ENCODE measurements around the gene XAGE2.
"Not testable (repeated sequence)": the region's sequence is repeated elsewhere in the genome, so short reads cannot be mapped to it uniquely, and the experiment has no call there.

XAGE2 gene, protein sequence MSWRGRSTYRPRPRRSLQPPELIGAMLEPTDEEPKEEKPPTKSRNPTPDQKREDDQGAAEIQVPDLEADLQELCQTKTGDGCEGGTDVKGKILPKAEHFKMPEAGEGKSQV

DNA sequence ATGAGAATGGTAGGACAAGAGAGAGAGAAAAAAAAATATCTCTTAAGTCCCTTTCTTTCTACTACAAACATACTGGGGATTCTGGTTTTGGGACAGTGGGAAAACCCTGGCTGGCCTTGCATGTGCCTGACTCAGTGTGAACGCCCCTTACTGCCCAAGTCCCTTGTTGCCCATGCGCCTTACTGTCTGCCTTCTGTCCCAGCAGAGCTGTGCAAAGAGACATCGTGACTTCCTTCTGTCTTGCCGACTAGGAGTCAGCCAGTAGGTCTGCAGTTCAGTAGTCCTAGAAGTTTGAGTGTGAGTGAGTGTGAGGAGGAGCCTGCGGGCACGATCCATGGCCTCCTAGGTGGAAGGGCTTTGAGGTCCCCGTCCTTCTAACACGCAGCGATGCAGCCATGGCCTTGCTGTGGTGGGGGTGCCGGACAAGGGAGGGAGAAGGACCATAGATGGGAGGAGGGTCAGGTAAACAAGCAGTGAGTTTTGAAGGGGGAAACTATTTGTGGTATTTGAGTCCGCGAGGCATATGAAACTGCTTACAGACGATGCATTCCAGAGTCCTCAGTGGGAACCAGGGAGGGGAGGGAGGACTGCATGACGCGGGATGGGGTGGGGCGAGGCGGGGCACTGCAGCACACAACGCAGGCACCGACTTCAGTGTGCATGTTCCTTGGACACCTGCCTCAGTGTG lies at the start of gene XAGE2:
Gene XAGE2, plus strand, starts transcription at position 654 of the 688 bp plus-strand sequence. CDS start 994 bp downstream, outside the sequence.
- no peak for DNase-seq

DNA sequence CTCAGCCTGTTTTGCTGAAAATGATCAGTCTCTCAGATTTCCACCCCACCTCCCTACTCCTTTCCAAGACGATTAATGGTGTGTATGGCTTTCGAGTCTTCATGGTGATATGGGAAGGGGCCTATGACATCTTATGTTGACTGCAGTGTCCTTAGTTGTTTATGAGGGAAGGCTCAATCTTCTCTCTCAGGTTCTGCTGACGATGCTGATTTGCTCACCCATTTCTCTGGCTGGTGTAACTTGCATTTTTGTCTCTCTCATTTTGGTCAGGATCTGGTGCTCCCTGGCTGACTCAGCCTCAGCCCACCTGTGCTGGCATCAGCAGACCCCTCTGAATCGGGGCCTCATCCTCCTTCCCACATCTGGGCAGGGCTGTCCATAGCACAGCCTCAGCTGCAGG lies 31.4 kb upstream of the XAGE2 start:
- DNase-seq: no peak

DNA sequence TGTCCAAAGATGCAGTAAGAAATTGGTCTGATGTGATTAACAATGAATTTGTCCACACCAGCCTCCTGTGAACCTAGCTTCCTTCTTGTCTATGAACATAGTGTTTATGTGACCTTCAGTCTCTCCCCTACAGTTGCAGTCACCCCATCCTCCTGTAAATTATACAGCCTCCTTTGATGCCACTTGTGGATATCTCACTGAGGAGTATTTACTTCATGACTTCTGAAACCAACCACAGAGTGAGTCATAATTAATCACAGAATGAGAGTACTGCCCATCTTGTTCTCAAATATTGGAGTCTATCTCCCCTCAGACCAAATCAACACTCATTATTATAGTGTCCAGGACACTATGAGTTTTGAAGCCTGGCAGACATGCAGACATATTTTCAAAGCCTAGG lies 27.3 kb upstream of the XAGE2 start:
- DNase-seq: no peak

DNA sequence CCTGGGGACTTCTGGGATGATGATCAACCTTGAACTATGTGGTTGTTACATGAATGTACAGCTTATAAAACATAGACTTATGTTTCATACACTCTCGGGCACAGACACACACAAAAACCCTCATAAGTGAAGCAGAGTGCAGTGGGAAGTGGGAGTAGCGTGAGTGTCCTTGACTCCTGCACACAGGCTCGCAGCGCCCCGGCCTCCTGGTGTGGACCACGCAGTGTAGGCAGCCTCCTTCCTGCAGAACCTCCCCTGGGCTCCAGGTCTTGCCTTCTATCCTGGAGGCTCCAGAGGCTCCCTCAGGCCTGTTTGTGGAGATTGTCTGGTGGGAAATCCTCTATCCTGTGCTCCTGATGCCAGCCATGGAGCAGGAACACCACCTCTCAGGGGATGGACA lies 25.7 kb upstream of the XAGE2 start:
- not testable (repeated sequence) for DNase-seq

DNA sequence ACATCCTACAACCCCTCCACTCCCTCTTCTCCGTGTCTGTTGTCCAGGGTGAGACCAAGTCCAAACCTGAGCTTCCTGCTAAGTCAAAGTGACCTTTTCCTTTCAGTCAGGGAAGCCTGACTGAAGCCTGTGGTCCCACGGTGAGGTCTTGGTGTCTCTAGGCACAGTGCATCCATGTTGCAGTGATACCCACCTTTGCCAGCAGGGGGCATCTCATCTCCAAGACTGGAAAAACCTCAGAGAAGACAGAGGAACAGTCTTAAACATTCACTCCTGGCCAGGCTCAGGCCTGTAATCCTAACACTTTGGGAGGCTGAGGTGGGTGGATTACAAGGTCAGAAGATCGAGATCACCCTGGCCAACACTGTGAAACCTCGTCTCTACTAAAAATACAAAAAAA lies 23.4 kb upstream of the XAGE2 start:
- peak in 2 of 3 experiments; percentile 14 to 43 for DNase-seq

DNA sequence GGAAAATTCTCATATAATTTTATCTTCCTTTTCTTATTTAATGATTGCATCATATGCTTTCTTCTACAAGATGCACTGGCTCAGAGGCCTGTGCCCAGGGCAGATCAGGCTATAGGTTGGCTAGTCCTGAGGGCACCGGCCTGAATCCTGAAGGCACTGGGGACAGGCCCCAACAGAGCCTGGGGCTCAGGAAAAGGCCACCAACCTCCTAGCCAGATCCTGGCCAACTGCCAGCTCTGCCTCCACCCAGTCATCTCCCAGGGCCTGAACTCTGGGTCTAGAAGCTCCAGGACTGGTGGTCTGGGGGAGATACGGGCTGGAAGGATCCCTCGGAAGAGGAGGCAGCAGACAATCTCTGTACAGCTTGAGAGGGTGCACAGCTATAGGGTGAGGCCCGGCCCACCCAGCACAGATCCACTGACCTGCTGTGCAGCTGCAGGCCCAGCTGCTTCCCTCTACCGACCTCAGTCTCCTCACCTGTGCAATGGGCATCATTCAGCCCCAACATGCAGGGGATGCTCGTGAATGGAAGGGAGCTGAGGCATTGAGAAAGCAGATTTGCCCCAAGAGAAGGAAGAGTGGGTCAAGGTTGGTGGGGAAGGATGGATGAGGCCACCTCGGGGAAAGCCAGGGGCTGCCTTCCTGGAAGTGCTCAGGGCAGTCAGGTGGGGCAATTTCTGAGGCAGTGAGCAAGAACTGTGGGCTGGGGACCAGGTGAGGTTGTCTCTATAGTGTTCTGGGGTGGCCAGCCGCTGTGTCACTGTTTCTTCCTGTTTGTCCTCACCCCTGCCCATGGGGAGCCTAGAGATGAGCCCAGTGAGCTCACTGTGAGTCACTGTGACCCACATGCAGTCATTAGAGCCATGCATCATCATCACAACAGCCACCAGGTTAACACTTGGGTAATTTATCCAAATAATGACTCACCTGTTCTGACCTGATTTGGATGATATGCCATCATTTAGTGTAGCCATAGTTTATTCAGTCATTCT lies 22.4 kb upstream of the XAGE2 start:
- no peak for DNase-seq

DNA sequence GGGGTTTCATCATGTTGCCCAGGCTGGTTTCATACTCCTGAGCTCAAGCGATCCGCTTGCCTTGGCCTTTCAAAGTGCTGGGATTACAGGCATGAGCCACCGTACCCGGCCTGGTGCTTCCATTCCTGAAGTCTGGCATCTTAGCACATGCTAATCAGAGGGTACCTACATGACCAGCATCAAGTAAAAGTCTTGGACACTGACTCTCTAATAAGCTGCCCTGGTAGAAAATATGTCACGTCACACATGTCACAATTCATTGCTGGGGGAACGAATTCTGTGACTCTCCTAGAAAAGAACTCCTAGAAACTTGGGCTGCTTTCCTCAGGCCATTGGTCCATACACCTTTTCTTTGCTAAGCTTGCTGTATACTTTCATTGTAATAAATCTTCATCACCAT lies 19.1 kb upstream of the XAGE2 start:
- no peak for DNase-seq

DNA sequence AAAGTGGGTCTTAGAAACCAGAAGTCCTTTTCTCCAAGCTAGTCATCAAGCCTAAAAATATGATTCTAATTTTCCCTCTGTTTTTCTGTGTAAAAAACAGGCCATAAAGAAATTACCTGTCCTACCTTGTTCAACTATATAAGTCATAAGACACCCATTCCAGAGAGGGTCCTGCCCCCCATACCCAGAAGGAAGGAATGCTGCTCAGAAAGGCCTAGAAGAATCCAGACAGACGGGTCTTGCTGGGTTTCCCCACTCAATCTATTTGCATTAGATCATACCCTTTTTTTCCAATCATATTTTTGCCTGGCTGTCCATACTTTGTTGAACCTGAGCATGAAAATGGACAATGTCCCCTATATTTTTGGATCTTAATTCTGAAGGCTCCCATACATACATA lies 16.3 kb upstream of the XAGE2 start:
- DNase-seq: no peak

DNA sequence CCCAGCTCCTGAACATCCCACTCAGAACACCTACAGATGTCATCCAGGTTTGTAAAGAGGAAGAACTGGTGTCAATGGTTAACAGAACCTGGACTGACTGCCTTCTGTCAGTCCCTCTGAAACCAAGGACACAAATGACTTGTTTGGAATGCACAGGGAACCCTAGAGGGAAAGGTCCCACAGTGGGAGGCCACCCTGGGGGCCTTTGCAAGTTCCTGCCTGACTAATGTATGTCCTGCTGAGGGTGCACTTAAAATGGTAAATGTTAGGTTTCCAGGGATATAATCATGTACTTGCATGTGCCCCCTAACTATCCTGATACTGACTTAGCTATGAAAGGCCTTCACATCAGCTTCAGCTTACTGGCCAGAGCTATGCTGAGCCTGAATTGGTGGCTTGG lies 15.0 kb upstream of the XAGE2 start:
- DNase-seq: no peak

DNA sequence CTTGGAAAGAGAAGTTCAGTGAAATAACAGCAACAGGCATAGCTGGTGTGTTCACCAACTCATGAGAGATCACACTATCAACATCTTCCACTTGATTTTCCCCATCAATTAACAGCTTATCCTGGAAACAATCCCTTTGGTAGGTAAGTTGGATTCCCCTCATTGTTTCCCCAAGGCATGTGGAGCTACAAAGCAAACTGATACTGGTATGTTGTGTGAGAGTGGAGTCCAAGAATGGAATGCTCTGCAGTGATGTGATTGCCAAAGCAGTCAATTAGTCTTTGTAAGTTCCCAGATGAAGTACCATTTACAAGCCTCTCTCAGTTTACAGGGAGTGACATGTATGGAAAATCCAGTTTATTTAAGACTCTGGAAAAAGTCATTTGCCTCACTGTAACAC lies 13.7 kb upstream of the XAGE2 start:
- DNase-seq: no peak

DNA sequence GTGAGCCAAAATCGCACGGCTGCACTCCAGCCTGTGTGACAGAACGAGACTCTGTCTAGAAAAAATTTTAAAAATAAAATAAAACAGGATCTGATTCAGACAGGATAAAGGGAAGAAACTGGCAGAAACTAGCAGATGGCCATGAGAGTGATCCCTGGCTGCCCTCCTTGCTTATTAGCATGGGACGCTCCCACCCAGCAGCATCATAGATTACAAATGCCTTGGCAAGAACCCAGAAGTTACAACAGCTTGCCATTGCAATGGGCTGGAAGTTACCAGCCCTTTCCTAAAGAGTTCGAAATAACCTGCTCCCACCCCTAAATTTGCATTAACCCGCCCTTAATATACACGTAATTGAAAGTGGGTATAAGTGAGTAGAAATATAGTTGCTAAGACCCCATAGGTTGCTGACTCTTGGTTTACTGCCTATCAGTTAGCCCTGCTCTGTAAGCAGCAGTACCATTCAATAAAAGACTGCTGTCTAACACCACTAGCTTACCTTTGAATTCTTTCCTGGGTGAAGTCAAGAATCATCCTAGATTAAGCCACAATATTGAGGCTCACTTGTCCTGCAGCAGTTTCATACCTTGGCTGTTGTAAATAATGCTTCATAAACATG lies 9.1 kb upstream of the XAGE2 start:
- no peak for DNase-seq

DNA sequence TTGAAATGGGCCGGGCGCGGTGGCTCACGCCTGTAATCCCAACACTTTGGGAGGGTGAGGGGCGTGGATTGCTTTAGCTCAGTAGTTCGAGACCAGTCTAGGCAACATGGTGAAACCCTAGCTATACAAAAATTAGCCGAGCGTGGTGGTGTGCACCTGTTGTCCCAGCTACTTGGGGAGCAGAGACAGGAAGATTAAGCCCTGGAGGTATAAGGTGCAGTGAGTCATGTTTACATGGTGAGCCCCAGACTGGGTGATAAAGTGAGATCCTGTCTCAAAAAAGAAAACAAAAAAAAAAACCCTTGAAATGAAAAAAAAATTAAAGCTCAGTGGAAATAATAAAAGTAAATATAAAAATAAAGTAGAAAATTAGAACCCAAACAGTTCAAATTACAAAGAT lies 6.9 kb upstream of the XAGE2 start:
- DNase-seq: no peak

DNA sequence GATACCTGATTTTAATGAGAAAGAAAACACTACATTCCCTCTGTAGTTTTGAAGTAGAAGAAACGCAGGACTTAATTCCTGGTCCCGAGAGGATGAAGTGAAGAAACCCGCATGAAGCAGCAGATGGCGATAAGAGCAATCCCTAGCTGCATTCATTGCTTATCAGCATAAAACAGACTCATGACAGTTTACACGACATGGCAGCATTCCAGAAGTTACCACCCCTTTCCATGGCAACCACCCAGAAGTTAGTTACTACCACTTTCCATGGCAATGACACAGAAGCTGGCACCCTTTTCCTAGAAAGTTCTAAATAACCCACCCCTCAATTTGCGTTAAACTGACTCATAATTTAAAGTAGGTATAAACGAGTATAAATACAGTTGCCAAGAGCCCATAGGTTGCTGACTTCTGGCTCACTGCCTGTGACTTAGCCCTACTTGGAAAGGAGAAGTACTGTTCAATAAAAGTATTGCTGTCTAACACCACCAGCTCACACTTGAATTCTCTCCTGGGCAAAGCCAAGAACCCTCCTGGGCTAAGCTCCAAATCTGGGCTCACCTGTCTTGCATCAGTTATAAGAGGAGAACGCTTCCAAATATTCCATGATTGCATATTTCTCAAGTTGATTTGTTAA lies 5.5 kb upstream of the XAGE2 start:
- DNase-seq: peak in 1 of 3 experiments; percentile 9

DNA sequence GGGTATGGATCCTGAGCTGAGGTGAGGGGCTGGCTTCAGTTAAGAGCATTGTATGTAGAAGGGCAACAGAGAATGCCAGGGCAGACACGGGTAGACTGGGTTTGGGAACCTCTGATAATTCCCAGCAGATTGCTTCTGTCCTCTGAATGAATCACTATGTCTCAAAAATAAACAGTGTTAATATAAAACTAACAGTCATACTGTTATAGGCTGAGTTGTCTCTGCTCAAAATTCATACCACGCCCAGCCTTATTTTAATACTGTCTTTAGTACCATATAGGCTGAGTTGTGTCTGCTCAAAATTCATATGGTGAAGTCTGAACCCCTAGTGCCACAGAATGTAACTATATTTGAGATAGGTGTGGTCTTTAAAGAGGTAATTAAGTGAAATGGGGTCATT lies 10.0 kb downstream of the XAGE2 start:
- DNase-seq: no peak

DNA sequence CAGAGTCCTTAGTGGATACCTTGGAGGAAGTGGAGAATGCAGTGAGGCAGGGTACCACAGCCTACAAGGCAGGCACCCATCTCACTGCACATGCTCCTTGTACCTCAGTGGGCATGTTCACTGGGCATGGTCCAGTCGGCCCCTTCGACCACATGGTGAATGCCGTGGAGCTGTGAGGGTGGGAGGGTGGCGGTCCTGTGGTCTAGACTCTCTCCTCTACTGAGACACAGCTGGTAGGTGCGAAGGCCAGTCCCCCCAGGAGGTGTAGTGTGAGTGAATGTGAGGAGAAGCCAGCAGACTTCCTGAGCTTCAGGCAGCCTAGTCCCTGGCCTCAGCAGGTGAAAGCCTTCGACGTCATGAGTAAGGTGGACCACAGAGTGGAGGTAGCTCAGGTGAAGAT lies 12.2 kb downstream of the XAGE2 start:
- DNase-seq: no peak

DNA sequence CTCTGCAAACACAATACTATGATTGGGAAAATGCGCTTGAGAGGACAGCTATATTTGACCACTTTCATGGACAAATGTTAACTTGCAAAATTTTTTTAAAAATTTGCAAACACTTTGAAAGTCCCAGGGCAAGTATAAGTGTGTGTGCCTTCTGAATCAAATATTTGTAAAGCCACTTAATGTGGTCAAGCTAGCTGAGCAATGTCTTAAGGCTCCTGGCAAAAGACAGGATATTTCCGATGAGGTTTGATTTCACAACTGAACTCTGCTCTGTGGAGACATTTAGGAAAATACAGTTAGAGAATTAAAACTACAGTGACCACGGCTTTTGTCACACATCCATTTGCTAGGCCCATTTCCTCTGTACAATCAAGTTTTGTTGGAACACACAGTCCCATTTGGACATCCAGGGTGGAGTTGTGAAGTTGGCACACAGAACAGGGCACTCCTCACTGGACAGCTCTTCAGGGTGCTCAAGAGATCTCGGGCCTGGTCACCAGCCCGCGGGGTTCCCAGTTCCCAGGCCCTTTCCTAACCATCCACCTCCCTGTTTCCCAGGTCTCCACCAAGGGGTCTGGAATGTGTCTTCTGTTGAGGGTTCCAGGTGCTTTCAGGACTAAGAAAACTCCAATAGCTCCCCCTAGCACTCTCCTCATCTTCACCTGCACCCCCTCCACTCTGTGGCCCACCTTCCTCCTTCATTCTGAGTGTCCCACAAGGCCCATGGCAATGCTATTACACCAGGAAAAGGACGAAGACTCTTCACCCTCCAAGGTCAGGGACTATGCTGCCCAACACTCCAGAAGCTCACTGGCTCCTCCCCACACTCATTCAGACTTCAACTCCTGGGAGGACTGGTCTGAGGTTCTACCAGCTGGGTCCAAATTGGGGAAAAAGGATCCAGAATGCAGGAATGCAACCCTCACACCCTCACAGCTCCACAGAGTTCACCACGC lies 41.9 kb downstream of the XAGE2 start:
- no peak for DNase-seq

DNA sequence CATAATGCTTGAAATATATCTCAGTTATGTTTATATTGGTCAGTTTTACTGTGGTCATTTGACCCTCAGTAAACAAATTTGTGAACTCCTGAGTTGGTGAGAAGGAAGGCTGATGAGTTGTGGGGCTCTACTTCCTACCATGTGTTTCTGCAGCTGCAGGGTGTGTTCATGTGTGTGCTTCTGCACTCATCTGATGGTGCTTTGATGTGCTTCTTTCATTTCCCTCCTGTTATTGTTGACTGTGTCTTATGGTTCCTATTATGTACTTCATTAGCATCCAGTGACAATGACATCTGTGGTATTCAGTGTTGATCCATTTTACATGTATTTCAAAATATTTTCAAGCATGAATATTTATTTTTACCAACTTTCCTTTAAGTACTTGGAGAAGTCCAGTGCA lies 46.5 kb downstream of the XAGE2 start:
- no peak for DNase-seq

DNA sequence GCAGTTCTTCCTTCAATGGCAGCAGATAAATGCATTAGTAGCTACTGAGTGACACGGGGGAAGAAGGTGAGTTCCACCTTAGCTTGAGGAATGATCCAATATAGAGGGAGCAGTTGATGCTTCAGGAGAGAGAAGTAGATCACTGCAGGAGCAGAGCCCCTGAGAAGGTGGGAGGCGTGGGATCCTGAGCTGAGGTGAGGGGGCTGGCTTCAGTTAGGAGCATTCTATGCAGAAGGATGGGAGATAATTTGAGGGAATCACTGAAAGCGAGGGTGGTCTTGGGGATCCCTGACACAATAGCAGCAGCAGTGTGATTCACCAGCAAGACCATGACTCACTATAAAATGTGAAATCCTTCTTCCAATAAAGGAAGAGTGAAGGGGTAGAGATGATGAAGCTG lies 48.0 kb downstream of the XAGE2 start:
- no peak for DNase-seq

DNA sequence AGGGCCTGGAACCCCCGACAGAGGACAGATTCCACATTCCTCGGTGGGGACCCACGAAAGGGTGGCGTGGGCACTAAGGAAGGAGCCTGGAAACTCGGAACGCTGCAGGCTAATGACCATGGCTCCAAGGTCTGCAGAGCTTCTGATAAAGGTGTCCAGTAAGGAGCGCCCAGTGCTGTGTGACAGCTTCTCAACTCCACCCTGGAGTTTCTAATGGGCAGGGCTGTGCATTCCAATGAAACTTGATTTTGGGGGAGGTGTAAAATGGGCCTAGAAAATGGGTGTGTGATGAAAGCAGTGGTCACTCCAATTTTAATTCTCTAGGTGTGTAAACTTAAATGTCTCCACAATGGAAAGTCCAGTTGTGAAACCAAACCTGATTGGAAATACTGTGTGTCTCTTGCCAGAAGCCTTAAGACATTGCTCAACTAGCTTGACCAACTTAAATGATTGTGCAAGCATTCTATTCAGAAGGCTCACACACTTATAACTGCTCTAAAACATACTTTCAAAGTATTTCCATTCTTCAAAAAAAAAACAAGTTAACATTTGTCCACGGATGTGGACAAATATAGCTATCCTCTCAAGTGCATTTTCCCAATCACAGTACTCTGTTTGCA lies 52.1 kb downstream of the XAGE2 start:
- DNase-seq: no peak

DNA sequence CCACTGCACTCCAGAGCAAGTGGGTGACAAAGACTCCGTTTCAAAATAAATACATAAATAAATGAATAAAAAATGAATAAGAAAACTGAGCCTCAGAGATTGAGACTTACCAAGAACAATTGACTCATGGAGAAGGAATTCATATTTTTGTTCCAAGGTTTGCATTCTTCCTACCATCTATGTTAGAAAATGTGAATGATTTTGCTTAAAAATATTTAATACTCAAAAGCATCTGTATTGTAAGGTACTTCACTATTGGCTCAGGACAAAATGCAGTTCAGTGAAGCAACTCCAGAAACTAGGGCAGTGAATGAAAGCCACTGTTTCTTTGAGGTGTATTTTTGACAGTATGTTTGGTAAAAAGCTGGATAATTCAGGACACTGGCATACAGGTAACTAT lies 54.1 kb downstream of the XAGE2 start:
- no peak for DNase-seq

DNA sequence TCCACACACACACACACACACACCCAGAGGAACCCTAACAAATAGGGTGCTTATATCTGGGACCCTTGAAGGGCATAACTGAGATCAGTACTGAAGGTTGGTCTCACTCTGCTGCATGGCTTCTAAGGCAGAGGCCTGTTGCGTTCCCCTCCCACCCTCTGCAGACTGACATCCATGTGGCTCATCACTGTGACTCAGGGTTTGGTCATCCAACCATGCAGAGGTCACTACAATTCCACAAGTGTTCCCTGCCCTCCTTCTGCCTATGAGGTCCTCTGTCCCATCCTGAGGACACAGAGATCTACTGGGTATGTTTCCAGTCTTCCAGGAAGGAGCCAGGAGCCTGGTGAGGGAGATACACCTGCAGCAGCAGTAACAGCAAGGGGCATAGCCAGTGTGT lies 55.8 kb downstream of the XAGE2 start:
- DNase-seq: no peak

All from NCI-H1417 (cell line).